Activated effector memory CD4-positive, alpha-beta T cell treated with anti-CD3 and anti-CD28 coated beads, Interleukin-2, amount 50 U/mL, for 16 hours (primary cell): ENCODE data around the gene SOCS3.
A peak's percentile ranks its signal among the peaks of the same experiment; 100 is the strongest.
"Not testable (repeated sequence)": the region's sequence is repeated elsewhere in the genome, so short reads cannot be mapped to it uniquely, and the experiment has no call there.

Experiments
- DNase-seq: peaks from one replicate; pipeline ENCODE4 v3.0.0-alpha.2; 2020

The SOCS3 gene

GRCh38 chr17:78347453-78347852 is 12.4 kb downstream of the SOCS3 start:
- DNase-seq, result no peak

GRCh38 chr17:78346605-78347250 is 13.1 kb downstream of the SOCS3 start:
- DNase-seq, result no peak

- no peak for DNase-seq
Measured at GRCh38 chr17:78345791-78346494, 13.9 kb downstream of the SOCS3 start.

GRCh38 chr17:78345172-78345571 is 14.7 kb downstream of the SOCS3 start:
- no peak for DNase-seq

GRCh38 chr17:78344666-78345065 is 15.2 kb downstream of the SOCS3 start:
- DNase-seq, result no peak

- DNase-seq, result peak; percentile 91
Measured at GRCh38 chr17:78343543-78344201, 16.2 kb downstream of the SOCS3 start.

- DNase-seq, result peak; percentile 68
Measured at GRCh38 chr17:78343187-78343542, 16.7 kb downstream of the SOCS3 start.

- DNase-seq, result no peak
Measured at GRCh38 chr17:78342449-78343186, 17.3 kb downstream of the SOCS3 start.

- DNase-seq, result peak; percentile 72
Measured at GRCh38 chr17:78341559-78342448, 18.1 kb downstream of the SOCS3 start.

- DNase-seq, result no peak
Measured at GRCh38 chr17:78340183-78340955, 19.5 kb downstream of the SOCS3 start.

GRCh38 chr17:78338486-78339259 is 21.2 kb downstream of the SOCS3 start:
- DNase-seq, result peak; percentile 71

- DNase-seq, result no peak
Measured at GRCh38 chr17:78337244-78338109, 22.4 kb downstream of the SOCS3 start.

GRCh38 chr17:78335209-78335608 is 24.7 kb downstream of the SOCS3 start:
- DNase-seq, result no peak

GRCh38 chr17:78332991-78333390 is 26.9 kb downstream of the SOCS3 start:
- DNase-seq, result no peak

GRCh38 chr17:78331355-78331754 is 28.5 kb downstream of the SOCS3 start:
- DNase-seq, result not testable (repeated sequence)

- DNase-seq, result no peak
Measured at GRCh38 chr17:78330570-78331224, 29.2 kb downstream of the SOCS3 start.

GRCh38 chr17:78329263-78330059 is 30.4 kb downstream of the SOCS3 start:
- DNase-seq, result peak; percentile 71

GRCh38 chr17:78327880-78328279 is 32.0 kb downstream of the SOCS3 start:
- no peak for DNase-seq
